Left renal cortex interstitium (tissue), 4 donors: ENCODE measurements around the gene LGALS1. TPM values are rescaled to one million over a fixed set of nuclear protein-coding genes. Genes with fewer than 3 reads are reported as not detected.

ENCODE experiments used
- DNase-seq, 4 donors: peaks; one replicate each; pipeline ENCODE4 v3.0.0-alpha.2; 2013; ENCODE audit warnings: low read depth in 4 of 4, low spot score in 2 of 4, missing footprints in 1 of 4
- polyA plus RNA-seq, 4 donors: library from polyadenylated mRNA; unstranded; fragments of 120-200 nt; gene quantifications; one replicate each; pipeline ENCODE4 v1.2.1, GENCODE V29; 2013; ENCODE audit not compliant: insufficient read length in 4 of 4

The LGALS1 gene
- 100 to 1,000 TPM; 370 to 614 (median 396) TPM for polyA plus RNA-seq

DNA sequence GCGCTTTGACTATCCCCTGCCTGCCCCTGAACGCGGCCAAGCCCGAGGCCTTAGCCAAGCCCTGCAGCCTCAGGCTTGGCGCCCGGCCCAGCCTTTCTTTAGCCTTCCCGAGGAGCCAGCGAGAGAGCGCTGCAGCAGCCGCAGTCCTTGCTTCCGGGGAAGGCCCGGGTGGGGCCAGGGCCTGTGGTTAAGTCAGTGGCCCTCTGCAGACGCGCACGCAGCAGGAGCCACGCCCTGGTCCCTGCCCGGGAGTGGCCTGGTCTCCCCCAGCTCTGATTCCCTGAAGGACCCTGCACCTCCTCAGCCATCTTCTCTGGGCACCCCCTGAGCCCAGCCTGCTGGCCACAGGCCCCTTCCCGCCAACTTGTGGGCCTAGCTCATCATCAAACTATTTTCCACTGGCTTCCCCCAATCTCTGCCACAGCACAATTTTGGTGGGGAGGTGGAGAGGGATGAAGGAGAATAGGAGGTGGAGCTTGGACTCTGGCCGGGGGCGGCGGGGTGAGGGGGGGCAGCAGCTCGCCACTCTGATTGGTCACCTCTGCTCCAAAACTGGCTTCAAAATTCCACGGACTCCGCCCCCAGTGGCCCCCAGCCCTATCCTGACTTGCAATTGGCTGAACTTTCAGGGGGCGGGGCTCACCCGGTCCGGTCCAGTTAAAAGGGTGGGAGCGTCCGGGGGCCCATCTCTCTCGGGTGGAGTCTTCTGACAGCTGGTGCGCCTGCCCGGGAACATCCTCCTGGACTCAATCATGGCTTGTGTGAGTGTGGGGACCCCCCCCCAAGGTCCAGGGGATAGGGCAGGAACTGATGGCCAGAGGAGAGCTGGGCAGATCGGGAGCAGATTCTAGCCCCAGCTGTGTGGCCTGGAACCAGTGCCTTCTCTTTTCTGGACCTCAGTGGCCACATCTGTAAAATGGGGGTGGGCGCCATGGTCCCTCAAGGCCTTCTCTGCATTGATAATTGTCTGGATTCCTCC, at the start of gene LGALS1:
LGALS1 (plus strand) TSS at position 686 of the 979 bp plus-strand sequence; CDS start at position 753, 67 bp downstream.
- peak in 2 of 4 donors; percentile 78 to 80 for DNase-seq

DNA sequence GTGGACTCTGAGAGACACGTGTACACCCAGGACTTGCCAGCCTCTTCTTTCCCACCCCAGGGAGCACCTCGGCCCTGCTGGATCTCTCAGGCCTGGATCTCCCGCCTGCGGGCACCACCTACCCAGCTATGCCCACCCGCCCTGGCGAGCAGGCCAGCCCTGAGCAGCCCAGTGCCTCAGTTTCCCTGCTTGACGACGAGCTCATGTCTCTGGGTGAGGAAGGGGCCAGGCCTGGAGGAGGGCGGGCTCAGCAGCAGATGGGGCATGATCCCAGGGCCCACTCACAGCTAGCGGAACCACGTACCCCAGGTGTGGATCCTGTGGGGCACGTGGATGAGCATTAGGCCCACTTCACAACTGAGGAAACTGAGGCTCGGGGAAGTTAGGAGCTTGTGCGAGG, 49.7 kb upstream of the LGALS1 start:
- no peak for DNase-seq

DNA sequence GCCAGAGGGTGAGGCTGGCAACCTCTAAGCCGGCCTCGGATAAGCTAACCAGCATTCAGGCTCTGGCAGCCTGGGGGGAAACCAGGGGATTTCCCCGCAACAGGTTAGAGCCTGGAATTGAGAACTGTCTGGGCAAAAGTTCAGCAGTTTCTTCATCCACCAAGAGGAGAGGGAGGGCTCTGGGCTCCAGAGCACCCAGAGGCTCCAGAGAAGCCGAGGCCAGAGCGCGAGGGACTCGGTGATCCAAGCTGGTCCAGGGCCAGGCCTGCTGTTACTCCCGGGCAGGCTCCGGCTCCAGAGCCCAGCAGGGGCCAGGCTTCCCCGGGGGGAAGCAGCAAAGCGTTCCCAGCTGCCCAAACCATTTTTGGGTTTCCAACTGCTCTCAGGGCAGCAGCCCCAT, 49.3 kb upstream of the LGALS1 start:
- no peak for DNase-seq

DNA sequence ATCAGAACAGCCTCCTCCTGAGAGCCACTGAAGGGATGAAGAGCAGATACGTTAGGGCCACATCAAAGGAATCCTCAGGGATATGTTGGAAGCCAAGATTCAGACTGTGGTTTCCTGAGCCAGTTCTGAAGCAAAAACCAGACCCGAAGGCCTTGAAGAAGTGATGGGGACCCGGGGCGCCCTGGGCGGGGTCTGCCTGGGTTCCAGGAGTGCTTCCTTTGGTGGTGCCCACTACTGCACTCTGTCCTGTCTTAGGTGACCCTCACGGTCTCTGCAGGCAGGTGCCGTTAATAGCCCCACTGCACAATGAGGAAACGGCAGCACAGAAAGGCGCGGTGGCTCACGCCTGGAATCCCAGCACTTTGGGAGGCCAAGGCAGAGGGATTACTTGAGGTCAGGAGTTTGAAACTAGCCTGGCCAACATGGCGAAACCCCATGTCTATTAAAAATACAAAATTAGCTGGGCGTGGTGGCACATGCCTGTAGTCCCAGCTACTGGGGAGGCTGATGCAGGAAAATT, 48.8 kb upstream of the LGALS1 start:
- DNase-seq = no peak

DNA sequence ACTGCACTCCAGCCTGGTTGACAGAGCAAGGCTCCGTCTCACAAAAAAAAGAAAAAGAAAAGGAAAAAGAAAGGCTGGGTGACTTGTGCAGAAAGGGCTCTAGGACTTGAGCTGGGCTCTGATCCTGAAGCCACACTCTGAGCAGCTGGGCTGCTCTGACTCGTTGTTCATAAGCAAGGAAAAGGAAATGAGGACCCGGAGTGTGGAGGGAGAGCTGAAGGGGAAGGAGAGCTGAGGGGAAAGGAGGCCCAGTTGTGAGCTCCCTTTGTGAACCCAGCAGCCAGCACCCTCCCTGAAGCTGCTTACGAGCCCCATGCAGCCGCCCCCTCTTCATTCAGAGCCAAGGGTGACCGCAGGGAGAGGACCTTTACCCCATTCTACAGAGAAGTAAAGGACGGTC, 48.3 kb upstream of the LGALS1 start:
- DNase-seq = no peak

DNA sequence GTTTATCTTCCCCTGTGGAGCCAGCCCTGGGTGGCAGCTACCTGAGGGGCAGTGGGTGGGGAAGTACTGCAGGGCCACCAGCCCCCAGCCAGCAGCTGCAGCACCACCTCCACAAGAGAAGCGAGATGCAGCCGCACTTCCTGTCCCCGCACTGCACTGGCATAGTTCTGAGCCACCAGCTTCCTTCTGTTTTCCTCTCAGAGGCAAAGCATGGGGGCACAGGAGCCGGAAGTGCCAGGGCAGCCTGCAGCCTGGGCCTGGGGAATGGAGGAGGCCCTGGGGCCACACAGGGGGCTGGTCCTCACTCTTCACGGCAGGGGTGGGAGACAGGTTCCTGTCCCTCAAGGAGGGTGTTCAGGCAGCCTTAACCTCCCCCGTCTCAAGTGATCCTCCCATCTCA, 47.9 kb upstream of the LGALS1 start:
- no peak for DNase-seq

DNA sequence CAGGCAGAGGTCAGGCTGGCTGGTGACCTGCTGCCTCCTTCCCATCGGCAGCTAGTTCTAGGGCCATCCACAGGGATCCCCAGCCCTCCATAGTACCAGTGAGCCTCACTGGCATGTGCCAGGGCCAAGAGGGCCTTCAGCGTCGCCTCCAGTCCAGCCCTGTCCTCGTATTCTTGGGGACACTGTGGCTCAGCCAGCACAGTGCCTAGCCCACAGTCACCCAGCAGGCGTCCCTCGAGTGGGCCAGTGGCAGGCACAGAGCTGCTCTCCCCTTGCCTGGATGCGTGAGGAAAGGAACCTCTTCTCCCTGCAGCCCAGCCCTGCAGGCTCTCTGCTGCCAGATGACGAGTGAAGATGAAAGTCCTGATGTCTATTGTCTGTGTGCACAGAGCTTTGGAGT, 46.6 kb upstream of the LGALS1 start:
- DNase-seq = no peak

DNA sequence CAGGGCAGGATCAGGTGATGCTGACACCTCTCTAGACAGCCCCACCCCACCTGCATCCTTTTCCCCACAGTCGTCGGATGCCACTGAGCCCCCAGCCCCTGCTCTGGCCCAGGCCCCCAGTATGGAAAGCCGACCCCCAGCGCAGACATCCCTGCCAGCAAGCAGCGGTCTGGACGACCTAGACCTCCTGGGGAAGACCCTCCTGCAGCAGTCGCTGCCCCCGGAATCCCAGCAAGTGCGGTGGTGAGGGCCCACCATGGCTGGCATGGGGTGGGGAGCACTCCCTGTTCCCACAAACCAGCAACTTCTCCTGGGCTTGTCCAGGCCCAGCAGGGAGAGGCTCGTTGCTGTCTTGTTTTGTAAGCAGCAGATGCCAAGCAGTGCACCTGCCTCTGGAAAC, 45.5 kb upstream of the LGALS1 start:
- no peak for DNase-seq

DNA sequence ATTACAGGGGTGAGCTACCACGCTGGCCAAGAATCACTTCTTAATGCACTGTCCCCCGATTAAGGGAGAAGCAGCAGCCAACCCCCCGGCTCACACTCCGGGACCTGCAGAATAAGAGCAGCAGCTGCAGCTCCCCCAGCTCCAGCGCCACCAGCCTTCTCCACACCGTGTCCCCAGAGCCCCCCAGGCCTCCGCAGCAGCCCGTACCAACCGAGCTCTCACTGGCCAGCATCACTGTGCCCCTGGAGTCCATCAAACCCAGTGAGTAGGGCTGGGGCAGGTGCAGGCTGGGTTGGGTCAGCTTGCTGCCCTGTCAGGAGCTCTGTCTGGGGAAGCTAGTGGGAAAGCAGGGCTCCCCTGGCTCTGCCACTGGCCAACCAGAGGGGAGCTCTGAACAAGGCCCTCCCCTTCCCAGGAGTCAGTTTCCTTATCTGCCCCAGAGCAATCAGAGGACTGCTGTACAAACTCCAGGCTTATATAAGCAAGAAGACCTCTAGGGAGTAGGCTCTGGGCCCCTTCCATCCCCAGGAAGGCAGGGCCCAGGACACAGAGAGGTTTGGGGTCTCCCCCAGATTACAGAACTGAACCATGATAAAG, 44.5 kb upstream of the LGALS1 start:
- no peak for DNase-seq

DNA sequence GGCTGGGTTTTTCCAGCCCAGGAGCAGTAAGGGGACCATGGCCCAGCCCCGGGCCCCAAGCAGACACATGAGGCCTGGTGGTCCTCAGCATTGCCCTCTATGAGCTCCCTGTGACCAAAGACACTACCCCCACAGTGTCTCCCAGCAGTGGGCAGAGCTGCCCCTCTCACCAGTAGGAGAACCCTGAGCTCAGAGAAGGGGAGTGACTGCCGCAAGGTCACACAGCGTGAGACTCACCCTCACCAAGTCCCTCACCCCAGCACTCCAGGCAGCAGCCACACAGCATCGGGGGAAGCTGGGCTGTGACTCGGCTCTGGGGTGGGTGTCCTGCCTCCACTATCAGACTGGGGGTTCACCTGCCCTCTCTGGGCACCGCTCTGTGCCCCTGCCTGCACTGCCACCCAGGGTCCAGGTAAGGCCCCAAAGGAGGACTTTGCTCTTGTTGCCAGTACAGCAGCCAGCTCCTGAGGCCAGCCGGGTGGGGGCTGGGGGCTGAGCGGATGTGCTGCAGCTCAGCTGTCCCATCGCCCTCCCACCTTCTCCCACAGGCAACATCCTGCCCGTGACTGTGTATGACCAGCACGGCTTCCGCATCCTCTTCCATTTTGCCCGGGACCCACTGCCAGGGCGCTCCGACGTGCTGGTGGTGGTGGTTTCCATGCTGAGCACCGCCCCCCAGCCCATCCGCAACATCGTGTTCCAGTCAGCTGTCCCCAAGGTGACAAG, 43.8 kb upstream of the LGALS1 start:
- no peak for DNase-seq

DNA sequence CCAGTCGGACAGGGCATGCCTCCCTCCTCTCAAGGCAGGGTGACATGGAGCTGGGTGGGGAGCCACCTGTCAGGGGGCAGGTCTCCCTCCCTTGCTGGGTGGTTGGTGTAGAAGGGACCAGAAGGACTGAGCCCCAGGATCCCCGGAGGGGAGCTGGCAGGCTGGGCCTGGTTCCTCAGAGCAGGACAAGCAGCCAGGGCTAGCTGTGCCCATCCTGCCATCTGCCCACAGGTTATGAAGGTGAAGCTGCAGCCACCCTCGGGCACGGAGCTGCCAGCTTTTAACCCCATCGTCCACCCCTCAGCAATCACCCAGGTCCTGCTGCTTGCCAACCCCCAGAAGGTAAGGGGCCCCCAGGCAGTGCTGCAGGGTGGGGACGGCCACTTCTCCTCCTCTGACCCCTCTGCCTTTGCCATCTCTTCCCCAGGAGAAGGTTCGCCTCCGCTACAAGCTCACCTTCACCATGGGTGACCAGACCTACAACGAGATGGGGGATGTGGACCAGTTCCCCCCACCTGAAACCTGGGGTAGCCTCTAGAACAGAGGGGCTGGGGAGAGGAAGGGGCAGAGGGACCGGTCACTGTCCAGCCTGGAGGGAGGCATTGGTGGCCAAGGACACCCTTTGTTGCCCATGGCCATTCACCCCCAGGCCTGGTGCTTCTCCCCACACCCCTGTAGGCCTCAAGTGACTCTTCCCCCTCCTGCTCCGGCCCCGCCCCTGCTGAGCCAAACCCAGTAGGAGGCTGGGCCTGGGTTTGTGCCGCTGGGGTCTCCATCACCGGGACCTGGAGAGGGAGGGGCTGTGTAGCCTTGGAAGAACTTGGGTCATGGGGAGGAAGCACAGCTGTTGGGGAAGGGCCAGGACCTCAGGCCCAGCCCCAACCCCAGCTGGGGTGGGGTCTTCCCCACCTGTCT, 43.0 kb upstream of the LGALS1 start:
- DNase-seq = no peak

DNA sequence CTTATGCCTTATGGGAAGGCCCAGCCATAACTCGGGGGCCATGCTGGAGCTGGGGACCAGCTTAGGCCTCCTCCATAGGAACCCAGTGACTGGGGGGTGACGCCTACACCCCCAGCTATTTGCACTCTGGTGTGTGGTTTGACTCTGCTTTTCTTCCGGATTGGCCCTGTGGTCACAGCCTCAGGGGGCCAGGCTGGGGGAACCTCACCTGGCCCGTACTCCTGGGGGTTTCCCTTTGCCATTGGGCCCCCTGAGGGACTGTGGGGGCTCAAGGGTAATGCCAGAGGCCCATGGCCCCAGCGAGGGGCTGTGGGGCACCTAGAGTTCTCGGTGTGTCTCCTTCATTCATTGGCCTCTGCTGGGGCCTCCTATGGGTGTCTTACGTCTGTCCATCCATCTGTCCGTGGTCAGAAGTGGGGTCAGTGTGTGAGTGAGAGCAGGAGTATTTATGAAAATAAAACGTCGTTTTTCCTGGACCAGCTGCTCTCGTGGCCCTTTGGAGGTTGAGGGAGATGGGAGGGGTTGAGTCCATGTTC, 42.3 kb upstream of the LGALS1 start:
- DNase-seq = no peak

DNA sequence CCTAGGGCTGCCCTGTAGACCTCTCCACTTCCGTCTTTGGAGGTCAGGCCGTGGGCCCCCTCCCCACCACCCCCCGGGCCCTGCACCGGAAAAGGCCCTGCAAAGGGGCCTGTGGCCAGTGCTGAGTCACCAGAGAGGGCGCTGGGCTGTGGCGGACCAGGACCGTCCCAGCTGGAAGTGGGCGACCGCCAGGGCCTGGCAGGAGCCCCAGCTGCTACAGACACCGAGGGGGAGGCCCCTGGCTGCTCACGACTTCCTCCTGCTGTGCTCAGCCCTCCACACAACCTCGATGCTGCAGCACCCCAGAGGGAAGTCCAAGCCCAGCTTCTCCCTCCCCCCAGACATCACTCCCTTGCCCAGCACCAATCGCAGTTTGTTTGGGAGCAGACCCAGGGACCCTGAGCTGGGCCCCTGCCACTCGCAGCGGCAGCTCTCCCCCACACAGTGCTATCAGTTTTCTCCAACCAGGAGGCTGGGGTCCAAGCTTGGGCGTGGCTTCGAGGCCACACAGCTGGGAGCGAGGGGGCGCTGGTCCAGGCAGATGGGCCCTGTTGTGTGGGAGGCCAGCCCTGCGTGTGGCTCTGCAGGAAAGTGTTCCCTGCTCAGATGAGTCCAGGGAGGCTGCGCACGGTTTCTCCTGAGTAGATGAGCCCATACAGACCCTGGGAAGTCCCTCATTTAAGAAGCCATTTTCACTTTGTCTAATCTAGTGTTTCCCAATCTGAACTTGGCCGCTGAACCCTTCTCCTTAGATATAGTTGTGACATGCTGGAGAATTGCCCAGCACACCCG, 41.6 kb upstream of the LGALS1 start:
- DNase-seq = peak; percentile 80 to 90 (median 86)

DNA sequence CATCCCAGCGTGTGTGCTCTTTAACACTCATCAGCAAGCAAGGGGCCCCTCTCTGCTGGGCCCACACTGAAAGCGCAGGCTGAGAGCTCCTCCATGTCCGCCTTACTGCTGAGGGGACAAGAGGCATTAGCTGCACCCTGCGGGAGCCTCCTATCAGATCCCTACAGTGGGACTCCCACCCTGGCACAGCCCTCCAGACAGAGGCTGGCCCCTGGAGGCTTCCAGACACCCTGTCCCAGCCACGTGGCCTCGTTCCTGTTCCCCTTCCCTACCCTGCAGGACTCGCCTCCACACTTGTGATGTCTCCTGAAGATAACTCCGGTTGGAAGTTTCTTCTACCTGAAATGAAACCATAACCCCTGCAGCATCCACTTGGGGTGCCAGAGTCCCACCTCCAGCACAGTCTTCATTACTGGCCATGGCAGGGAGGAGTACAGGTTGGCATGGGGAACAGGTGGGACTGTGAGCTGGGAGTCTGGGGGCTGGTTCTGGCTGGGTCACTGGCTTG, 41.0 kb upstream of the LGALS1 start:
- DNase-seq = no peak

DNA sequence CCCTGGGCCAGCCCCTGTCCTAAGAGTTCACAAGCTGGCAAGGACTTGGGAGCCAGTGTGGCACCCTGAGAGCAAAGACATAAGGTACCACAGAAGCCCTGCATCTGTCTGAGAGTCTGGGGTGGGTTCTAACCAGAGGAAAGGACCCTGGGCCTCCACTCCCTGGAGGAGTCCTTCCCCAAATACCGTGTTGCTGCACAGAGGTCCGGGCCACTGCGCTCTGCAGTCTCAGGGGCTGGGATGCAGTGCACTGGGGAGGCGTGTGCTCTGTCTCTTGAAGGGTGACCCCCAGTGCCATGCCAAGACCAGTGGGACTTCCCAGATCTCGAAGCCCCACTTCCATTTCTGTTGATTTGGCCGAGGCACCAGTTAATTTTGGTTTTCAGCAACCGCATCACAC, 40.3 kb upstream of the LGALS1 start:
- DNase-seq = no peak

DNA sequence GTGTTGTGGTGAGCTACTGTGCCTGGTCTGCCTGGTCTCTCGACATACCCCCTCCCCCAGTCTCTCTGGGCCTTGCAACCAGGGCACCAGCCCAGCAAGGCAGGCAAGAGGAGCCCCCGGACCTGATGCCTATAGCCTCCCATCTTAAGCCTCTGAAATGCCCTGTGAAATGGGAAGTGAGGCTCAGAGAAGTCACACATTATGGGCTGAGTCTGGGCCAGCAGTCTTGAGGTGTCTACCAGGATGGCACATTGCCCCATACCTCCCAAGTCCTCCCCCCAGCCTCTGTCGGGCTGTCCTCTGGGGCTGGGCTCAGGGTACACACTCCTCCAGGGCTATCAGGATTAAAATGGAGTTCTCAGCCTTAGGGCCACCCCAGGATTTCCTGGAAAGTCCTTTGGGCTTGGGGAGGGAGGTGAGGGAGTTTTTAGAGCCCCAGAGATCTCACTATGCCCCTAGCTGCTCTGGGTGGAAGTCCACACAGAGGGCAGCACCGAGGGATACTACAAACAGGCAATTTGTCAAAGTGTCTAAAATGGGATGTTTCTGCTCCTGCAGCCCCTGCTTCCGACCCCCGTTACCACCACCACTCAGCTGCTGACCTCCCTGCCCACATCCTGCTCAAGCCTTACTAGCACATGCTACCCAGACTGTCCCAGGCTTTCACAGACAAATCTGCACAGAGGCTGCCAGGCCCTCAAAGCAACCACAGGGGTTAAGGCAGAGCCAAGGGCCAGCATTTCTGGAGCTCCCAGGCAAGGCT, 39.1 kb upstream of the LGALS1 start:
- DNase-seq = no peak

DNA sequence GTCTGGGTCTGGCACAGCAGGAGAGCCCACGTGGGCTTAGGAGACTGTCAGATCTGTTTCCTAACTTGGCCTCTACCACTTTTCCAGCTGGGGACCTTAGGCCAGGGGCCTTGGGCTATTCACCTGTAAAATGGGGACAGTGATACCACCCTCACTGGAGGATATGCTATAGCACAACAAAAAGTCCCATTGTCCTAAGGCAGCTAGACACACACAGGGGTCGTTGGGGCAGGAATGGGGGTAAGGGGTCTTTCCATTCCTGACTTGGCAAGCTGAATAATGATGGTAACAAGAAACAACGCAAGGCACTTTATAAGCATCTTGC, 38.5 kb upstream of the LGALS1 start:
- DNase-seq = no peak

DNA sequence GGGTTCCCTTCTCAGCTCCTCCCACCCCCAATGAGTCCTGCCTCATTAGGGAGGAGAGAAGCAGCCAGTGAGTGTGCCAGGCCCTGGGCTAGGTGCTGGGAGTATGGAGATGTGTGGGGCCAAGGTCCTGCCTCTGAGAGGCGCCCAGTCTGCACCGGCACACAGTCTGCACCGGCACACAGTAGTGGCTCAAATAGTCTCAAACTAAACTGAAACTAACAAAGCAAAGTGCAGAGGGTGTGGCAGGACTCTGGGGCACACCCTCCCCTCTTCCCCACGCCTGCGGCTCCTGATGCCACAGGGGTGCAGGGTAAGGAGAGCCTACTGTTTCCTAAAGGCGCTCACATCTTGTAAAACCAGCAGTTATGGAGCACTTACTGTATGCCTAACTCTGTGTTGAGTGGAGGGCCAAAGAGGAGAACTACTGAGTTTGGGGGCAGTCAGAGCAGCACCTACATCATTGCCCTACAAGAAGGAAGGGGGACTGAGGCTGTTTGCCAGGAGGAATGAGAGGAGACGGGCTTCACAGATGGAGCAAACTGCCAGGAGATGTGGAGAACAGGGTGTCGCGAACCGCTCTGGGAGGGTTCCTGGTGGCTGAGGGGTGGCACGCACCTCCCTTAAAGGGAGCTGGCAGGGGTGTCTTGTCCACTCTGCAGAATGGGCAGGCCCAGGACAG, 36.9 kb upstream of the LGALS1 start:
- DNase-seq = no peak
